H1 (cell line): ENCODE data around the gene COL20A1. TPM values are rescaled to one million over a fixed set of nuclear protein-coding genes. Genes with fewer than 3 reads are reported as not detected.
A peak's percentile ranks its signal among the peaks of the same experiment; 100 is the strongest.

Experiments used
- CTCF ChIA-PET: fragments of 300-600 bp; sonication (Branson Sonifier 250); formaldehyde crosslinking; loops from one replicate; lab custom pipeline; 2021; ENCODE audit not compliant: partially characterized antibody; lab: Charles Lee
- POLR2A ChIA-PET: fragments of 300-600 bp; sonication (Branson Sonifier 250); formaldehyde crosslinking; loops from one replicate; lab custom pipeline; 2021; ENCODE audit warnings: inconsistent platforms; ENCODE audit not compliant: partially characterized antibody; lab: Charles Lee
- DNase-seq, 2 experiments: peaks; one replicate each; pipeline versions ENCODE4 v3.0.0 to v3.0.0-alpha.2; 2010 to 2022; ENCODE audit warnings: low spot score in 2 of 2, low read depth in 1 of 2, mixed read lengths in 1 of 2
- FAIRE-seq: peaks from 2 replicates; lab custom pipeline; 2011; peaks lifted over from hg19 to GRCh38; lab: Jason Lieb, UNC
- H2AFZ ChIP-seq: 2 replicates; pipeline ENCODE4 v1.8.1; 2012; ENCODE audit warnings: low read length, inconsistent platforms
- H2AK5ac ChIP-seq: 2 replicates; pipeline ENCODE4 v1.6.1; 2013; ENCODE audit warnings: low read depth, low read length
- H2BK120ac ChIP-seq: replicated peaks from 2 replicates; pipeline ENCODE3; 2013; ENCODE audit warnings: low read depth, low read length, inconsistent platforms
- H2BK12ac ChIP-seq: 2 replicates; pipeline ENCODE4 v1.6.1; 2013; ENCODE audit warnings: low read depth, low read length
- H2BK15ac ChIP-seq: 2 replicates; pipeline ENCODE4 v1.6.1; 2013; ENCODE audit warnings: low read length
- H2BK20ac ChIP-seq: 2 replicates; pipeline ENCODE4 v1.6.1; 2013; ENCODE audit warnings: low read length
- H2BK5ac ChIP-seq: 2 replicates; pipeline ENCODE4 v1.6.1; 2013; ENCODE audit warnings: low read depth, low read length
- H3K14ac ChIP-seq: 2 replicates; pipeline ENCODE4 v1.6.1; 2013; ENCODE audit warnings: inconsistent platforms; ENCODE audit not compliant: insufficient read length
- H3K18ac ChIP-seq: 2 replicates; pipeline ENCODE4 v1.6.1; 2013; ENCODE audit warnings: low read length; ENCODE audit errors: extremely low read depth
- H3K23ac ChIP-seq: 2 replicates; pipeline ENCODE4 v1.6.1; 2013; ENCODE audit warnings: inconsistent platforms; ENCODE audit not compliant: insufficient read length
- H3K23me2 ChIP-seq: 2 replicates; pipeline ENCODE4 v1.6.1; 2013; ENCODE audit warnings: low read depth, low read length
- H3K27ac ChIP-seq: 2 replicates; pipeline ENCODE4 v1.6.1; 2011; ENCODE audit warnings: low read depth, low read length, inconsistent platforms
- H3K27me3 ChIP-seq, 4 experiments: replicated peaks in 1 of 4; 1 replicate in 1 of 4; 2 replicates in 3 of 4; pipeline versions ENCODE4 v1.6.1 to v1.8.1; 2011 to 2013; ENCODE audit warnings: low read length in 3 of 4, mild to moderate bottlenecking in 3 of 4, inconsistent platforms in 2 of 4, mixed read lengths in 2 of 4, moderate library complexity in 1 of 4; ENCODE audit not compliant: control insufficient read depth in 3 of 4, insufficient read depth in 3 of 4; ENCODE audit errors: extremely low read depth in 1 of 4
- H3K36me3 ChIP-seq, 4 experiments: 2 replicates each; pipeline versions ENCODE4 v1.6.1 to v1.8.1; 2011 to 2013; ENCODE audit warnings: mild to moderate bottlenecking in 4 of 4, low read length in 3 of 4, moderate library complexity in 2 of 4, control low read depth in 1 of 4, inconsistent platforms in 1 of 4; ENCODE audit not compliant: insufficient read depth in 4 of 4, control insufficient read depth in 2 of 4
- H3K4ac ChIP-seq: replicated peaks from 2 replicates; pipeline ENCODE3; 2013; ENCODE audit warnings: low read length, low read depth, mixed read lengths, inconsistent platforms; ENCODE audit not compliant: insufficient read length
- H3K4me1 ChIP-seq, 4 experiments: replicated peaks in 1 of 4; 1 replicate in 1 of 4; 2 replicates in 3 of 4; pipeline versions ENCODE4 v1.6.1 to v1.8.1; 2011 to 2013; ENCODE audit warnings: low read length in 3 of 4, inconsistent platforms in 2 of 4, mixed read lengths in 1 of 4; ENCODE audit not compliant: insufficient read depth in 4 of 4, control insufficient read depth in 3 of 4
- H3K4me2 ChIP-seq, 2 experiments: 2 replicates each; pipeline versions ENCODE4 v1.6.1 to v1.8.1; 2011 to 2013; ENCODE audit warnings: low read depth in 2 of 2, low read length in 2 of 2, control low read depth in 1 of 2, inconsistent platforms in 1 of 2, mild to moderate bottlenecking in 1 of 2; ENCODE audit not compliant: insufficient read depth in 1 of 2
- H3K4me3 ChIP-seq, 4 experiments: fragments of 200-600, 300-600 bp in 1 of 4; sonication (generic), shearing (Covaris generic), sonication (Bioruptor Twin) in 1 of 4; 2 replicates each; pipeline versions ENCODE4 v1.5.1 to v1.8.1; 2011 to 2016; ENCODE audit warnings: low read length in 4 of 4, low read depth in 3 of 4, control low read depth in 2 of 4, inconsistent platforms in 2 of 4, mild to moderate bottlenecking in 2 of 4, mixed read lengths in 1 of 4, moderate library complexity in 1 of 4; ENCODE audit not compliant: insufficient read depth in 2 of 4; ENCODE audit errors: extremely low read depth in 1 of 4
- H3K56ac ChIP-seq: replicated peaks from 2 replicates; pipeline ENCODE3; 2013; ENCODE audit warnings: low read depth, mild to moderate bottlenecking, mixed read lengths, low read length, inconsistent platforms; ENCODE audit not compliant: insufficient read length
- H3K79me1 ChIP-seq: 2 replicates; pipeline ENCODE4 v1.6.1; 2013; ENCODE audit warnings: low read depth, low read length, control low read depth
- H3K79me2 ChIP-seq, 2 experiments: 2 replicates each; pipeline versions ENCODE4 v1.6.1 to v1.8.1; 2012 to 2013; ENCODE audit warnings: low read length in 2 of 2, mild to moderate bottlenecking in 2 of 2, inconsistent platforms in 1 of 2; ENCODE audit not compliant: insufficient read depth in 2 of 2, control insufficient read depth in 1 of 2
- H3K9ac ChIP-seq, 4 experiments: replicated peaks in 1 of 4; 1 replicate in 1 of 4; 2 replicates in 3 of 4; pipeline versions ENCODE4 v1.6.1 to v1.8.1; 2011 to 2013; ENCODE audit warnings: low read depth in 3 of 4, low read length in 3 of 4, control low read depth in 2 of 4, mild to moderate bottlenecking in 2 of 4, moderate library complexity in 2 of 4, inconsistent platforms in 1 of 4; ENCODE audit errors: extremely low read depth in 1 of 4
- H3K9me3 ChIP-seq, 2 experiments: 2 replicates each; pipeline versions ENCODE4 v1.6.1 to v1.8.1; 2012 to 2013; ENCODE audit warnings: mild to moderate bottlenecking in 2 of 2, moderate library complexity in 2 of 2, control low read depth in 1 of 2, inconsistent platforms in 1 of 2, low read depth in 1 of 2, low read length in 1 of 2, mixed read lengths in 1 of 2; ENCODE audit not compliant: insufficient read depth in 2 of 2
- H4K20me1 ChIP-seq, 2 experiments: replicated peaks in 1 of 2; 2 replicates each; pipeline versions ENCODE3 to v1.8.1; 2011 to 2013; ENCODE audit warnings: inconsistent platforms in 2 of 2, low read length in 2 of 2, mild to moderate bottlenecking in 1 of 2; ENCODE audit not compliant: insufficient read depth in 2 of 2, control insufficient read depth in 1 of 2
- H4K5ac ChIP-seq: 2 replicates; pipeline ENCODE4 v1.6.1; 2013; ENCODE audit warnings: low read length, low read depth, mixed read lengths, inconsistent platforms; ENCODE audit not compliant: insufficient read length
- H4K8ac ChIP-seq: 2 replicates; pipeline ENCODE4 v1.8.0; 2013; ENCODE audit warnings: mild to moderate bottlenecking, moderate library complexity, low read length, inconsistent platforms; ENCODE audit not compliant: insufficient read depth; ENCODE audit errors: extremely low read depth
- H4K91ac ChIP-seq: replicated peaks from 2 replicates; pipeline ENCODE3; 2013; ENCODE audit warnings: low read length, mixed read lengths, inconsistent platforms; ENCODE audit not compliant: insufficient read length
- CBX5 ChIP-seq: fragments of 300-800, 300-1000 bp; sonication (generic); IDR thresholded peaks from 2 replicates; pipeline ENCODE4 v1.7.1; 2016; ENCODE audit warnings: antibody characterized with exemption, low read length, low read depth
- CHD1 ChIP-seq: IDR thresholded peaks from 2 replicates; pipeline ENCODE4 v1.6.1; 2012; ENCODE audit warnings: low read depth, low read length, improper control_type of control experiment
- GABPA ChIP-seq: IDR thresholded peaks from 2 replicates; pipeline ENCODE4 v1.6.1; 2011; ENCODE audit warnings: mild to moderate bottlenecking, low read length, moderate library complexity, borderline replicate concordance; ENCODE audit not compliant: insufficient read depth
- KDM1A ChIP-seq: fragments of 200-600, 300-600 bp; sonication (generic); IDR thresholded peaks from 2 replicates; pipeline ENCODE4 v1.7.1; 2016; ENCODE audit warnings: mild to moderate bottlenecking, low read length, borderline replicate concordance
- NRF1 ChIP-seq: IDR thresholded peaks from 2 replicates; pipeline ENCODE4 v1.6.1; 2011; ENCODE audit warnings: mild to moderate bottlenecking, low read depth, low read length, improper control_type of control experiment
- POLR2AphosphoS5 ChIP-seq: IDR thresholded peaks from 2 replicates; pipeline ENCODE4 v1.6.1; 2011; ENCODE audit warnings: low read depth, low read length
- SAP30 ChIP-seq: fragments of 300-600 bp; sonication (generic); IDR thresholded peaks from 2 replicates; pipeline ENCODE4 v1.7.1; 2012; ENCODE audit warnings: low read length, moderate library complexity, mild to moderate bottlenecking, inconsistent platforms; ENCODE audit not compliant: insufficient read depth, insufficient replicate concordance
- SIRT6 ChIP-seq: IDR thresholded peaks from one replicate; pipeline ENCODE4 v1.7.1; 2012; ENCODE audit warnings: low read length, inconsistent platforms
- SP1 ChIP-seq: IDR thresholded peaks from 2 replicates; pipeline ENCODE4 v1.6.1; 2011; ENCODE audit warnings: low read depth, low read length
- TAF1 ChIP-seq: IDR thresholded peaks from 2 replicates; pipeline ENCODE4 v1.6.1; 2011; ENCODE audit warnings: mild to moderate bottlenecking, low read depth, low read length
- TAF7 ChIP-seq: optimal IDR thresholded peaks from 2 replicates; pipeline ENCODE3; 2011; ENCODE audit warnings: low read depth, mild to moderate bottlenecking, inconsistent platforms, low read length, moderate library complexity, borderline replicate concordance
- ZNF274 ChIP-seq: IDR thresholded peaks from 2 replicates; pipeline ENCODE4 v1.7.0; 2012; ENCODE audit warnings: low read length, borderline replicate concordance; ENCODE audit errors: extremely low read depth
- WGBS, 2 experiments: shearing (Covaris generic) in 1 of 2; methylation state at CpG; one replicate each; pipeline versions ENCODE4 v1.1.6 to v1.1.7; 2013 to 2015; ENCODE audit warnings: low lambda C conversion rate in 2 of 2, mixed read lengths in 2 of 2, inconsistent platforms in 1 of 2, low coverage in 1 of 2, missing lambda C conversion rate in 1 of 2; ENCODE audit not compliant: insufficient replicate concordance in 2 of 2, insufficient coverage in 1 of 2, insufficient read length in 1 of 2; ENCODE audit errors: extremely low coverage in 1 of 2, missing lambda C conversion rate in 1 of 2; 5-methylcytosine and 5-hydroxymethylcytosine counted together
- polyA plus RNA-seq, 7 experiments: library from polyadenylated mRNA; depleted of rRNA in 3 of 7; stranded (reverse) in 5 of 7; unstranded in 2 of 7; fragments of >200 nt in 5 of 7; fragments of 200-250 nt in 2 of 7; gene quantifications; 1 replicate in 5 of 7; 2 replicates in 1 of 7; 4 replicates in 1 of 7; pipeline versions ENCODE4 v1.2.1 to v1.2.3, GENCODE V29; 2011 to 2013; ENCODE audit warnings: missing spikeins in 2 of 7, mixed read lengths in 2 of 7
- total RNA-seq: library from RNA; stranded (reverse); fragmentation: NEBNext Ultra II Directional; extraction: Animal tissue kit (Norgen Biotek cat#: 25700); gene quantifications from 2 replicates; pipeline ENCODE4 v1.2.1, GENCODE V29; 2021
- TF ChIP-seq, protein P1 (sequence below): IDR thresholded peaks from 2 replicates; pipeline ENCODE4 v1.6.1; 2012; ENCODE audit warnings: inconsistent platforms

The COL20A1 gene
- total and polyA plus RNA-seq, 2 of the 8 experiments (the other 6 are each of a cell fraction or from before 2014, with no cell fraction given), result 0.19 to 0.21 TPM

GRCh38 chr20:63307538-63308217 lies 14.7 kb downstream of the COL20A1 start:
- Histone ChIP-seq H3K4me3 (no peak overlapping the region), H3K4ac (no peak overlapping the region), H2BK5ac (no peak overlapping the region), H3K4me1 (no peaks in the 10 kb centered on the region; a peak in 2 of 7 replicates), H3K27ac (no peak overlapping the region), H3K23ac (no peak overlapping the region), H3K14ac (no peak overlapping the region), H3K56ac (no peak overlapping the region), H3K79me2 (no peaks in the 10 kb centered on the region), H4K20me1 (no peaks in the 10 kb centered on the region), H4K91ac (no peak overlapping the region), H2BK20ac (no peak overlapping the region), H2AFZ (no peak overlapping the region), H3K27me3 (no peaks in the 10 kb centered on the region), H3K9ac (no peak overlapping the region), H2BK12ac (no peak overlapping the region), H2BK120ac (no peak overlapping the region), H3K18ac (no peak overlapping the region), H3K23me2 (no peaks in the 10 kb centered on the region), H3K36me3 (no peaks in the 10 kb centered on the region; a peak in 1 of 8 replicates), H2AK5ac (no peak overlapping the region), H3K9me3 (no peaks in the 10 kb centered on the region), H3K79me1 (no peaks in the 10 kb centered on the region), H4K5ac (no peak overlapping the region), H4K8ac (peak overlapping the region; percentile 51; the same call in 1 of the 2 replicates), H2BK15ac (peak overlapping the region; percentile 5; the same call in 1 of the 2 replicates), H3K4me2 (no peak overlapping the region)
- ChIA-PET CTCF (interaction anchor here (1.2 to 6.5 kb wide), 16 partner anchors 10 to 189 kb away, joined by 3 to 230 read pairs (median 16); partner anchors contain the start of gene COL20A1), POLR2A (interaction anchor here (1.2 to 1.6 kb wide), 2 partner anchors 14 to 16 kb away, joined by 3 to 6 read pairs; partner anchors contain the start of gene COL20A1)
- no peak for DNase-seq
- 92% methylated on average over 17 of the region's 23 CpGs; no CpG with 5 or more reads in 1 of the 2 experiments for WGBS, 2 experiments
- no peak for FAIRE-seq
- TF ChIP-seq SP1 (no peak), TAF1 (no peak), CBX5 (no peak), ZNF274 (no peak), SIRT6 (no peak), CHD1 (no peak), SAP30 (no peak), KDM1A (no peak), NRF1 (no peak), TAF7 (no peak), POLR2AphosphoS5 (no peak), GABPA (no peak)
- TF ChIP-seq, protein P1, sequence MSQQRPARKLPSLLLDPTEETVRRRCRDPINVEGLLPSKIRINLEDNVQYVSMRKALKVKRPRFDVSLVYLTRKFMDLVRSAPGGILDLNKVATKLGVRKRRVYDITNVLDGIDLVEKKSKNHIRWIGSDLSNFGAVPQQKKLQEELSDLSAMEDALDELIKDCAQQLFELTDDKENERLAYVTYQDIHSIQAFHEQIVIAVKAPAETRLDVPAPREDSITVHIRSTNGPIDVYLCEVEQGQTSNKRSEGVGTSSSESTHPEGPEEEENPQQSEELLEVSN, result no peak
